Peyer's patch (tissue), 4 donors: ENCODE measurements around the gene DOCK2.

Experiments used
- POLR2A ChIP-seq, 2 donors: fragments of 450-650 bp; IDR thresholded peaks; one replicate each; pipeline ENCODE4 v1.5.1; 2017; ENCODE audit warnings: antibody characterized with exemption in 2 of 2, mild to moderate bottlenecking in 2 of 2, moderate library complexity in 2 of 2
- TF ChIP-seq, protein P1 (sequence below), 6 experiments: fragments of 450-650 bp in 4 of 6; fragments of 200-600 bp in 2 of 6; sonication (generic) in 1 of 6; IDR thresholded peaks; one replicate each; pipeline ENCODE4 v1.5.1; 2017 to 2019; ENCODE audit warnings: antibody characterized with exemption in 6 of 6, mild to moderate bottlenecking in 3 of 6, moderate library complexity in 1 of 6

DNA sequence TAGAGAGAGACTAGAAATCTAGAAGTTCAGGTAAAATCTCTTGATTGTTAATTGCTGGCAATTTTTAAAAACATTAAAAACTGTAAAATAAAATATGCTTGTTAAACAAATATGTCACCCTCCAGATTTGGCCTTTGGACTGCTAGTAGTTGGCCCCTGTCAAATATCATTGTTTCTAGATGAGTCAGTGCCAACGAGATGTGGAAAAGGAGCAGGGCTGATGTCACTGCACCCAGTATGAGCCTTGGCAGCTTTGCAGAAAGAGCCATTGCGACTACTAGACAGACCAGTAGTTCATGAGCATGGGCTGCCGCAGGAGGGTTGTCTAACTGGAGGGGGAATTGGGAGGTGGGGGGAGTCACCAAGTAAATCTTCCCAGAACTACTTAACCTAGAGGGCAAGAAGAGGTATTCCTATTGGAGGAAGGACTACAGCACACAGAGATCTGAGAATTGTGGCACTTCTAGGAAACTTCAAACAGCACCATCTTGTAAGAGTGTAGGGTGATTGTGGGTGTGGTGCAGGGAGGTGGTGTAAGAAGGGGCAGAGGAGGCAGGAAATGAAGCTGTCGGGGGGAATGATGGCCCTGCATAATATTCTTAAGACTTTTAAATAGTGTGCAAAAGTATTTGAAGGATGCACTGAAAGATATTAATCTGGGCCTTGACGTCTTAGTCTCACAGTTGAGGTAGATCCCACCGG is 7.1 kb upstream of the DOCK2 start:
- TF ChIP-seq, protein P1, sequence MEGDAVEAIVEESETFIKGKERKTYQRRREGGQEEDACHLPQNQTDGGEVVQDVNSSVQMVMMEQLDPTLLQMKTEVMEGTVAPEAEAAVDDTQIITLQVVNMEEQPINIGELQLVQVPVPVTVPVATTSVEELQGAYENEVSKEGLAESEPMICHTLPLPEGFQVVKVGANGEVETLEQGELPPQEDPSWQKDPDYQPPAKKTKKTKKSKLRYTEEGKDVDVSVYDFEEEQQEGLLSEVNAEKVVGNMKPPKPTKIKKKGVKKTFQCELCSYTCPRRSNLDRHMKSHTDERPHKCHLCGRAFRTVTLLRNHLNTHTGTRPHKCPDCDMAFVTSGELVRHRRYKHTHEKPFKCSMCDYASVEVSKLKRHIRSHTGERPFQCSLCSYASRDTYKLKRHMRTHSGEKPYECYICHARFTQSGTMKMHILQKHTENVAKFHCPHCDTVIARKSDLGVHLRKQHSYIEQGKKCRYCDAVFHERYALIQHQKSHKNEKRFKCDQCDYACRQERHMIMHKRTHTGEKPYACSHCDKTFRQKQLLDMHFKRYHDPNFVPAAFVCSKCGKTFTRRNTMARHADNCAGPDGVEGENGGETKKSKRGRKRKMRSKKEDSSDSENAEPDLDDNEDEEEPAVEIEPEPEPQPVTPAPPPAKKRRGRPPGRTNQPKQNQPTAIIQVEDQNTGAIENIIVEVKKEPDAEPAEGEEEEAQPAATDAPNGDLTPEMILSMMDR (IDR thresholded peaks at IDR 0.05) = no peak
- no peak for TF ChIP-seq POLR2A (IDR thresholded peaks at IDR 0.05)
